Effector CD4-positive, alpha-beta T cell (primary cell): ENCODE measurements around the gene SMAD7.

Source experiments
- DNase-seq: peaks from one replicate; pipeline ENCODE4 v3.0.0-alpha.2; 2020

The SMAD7 gene

DNA sequence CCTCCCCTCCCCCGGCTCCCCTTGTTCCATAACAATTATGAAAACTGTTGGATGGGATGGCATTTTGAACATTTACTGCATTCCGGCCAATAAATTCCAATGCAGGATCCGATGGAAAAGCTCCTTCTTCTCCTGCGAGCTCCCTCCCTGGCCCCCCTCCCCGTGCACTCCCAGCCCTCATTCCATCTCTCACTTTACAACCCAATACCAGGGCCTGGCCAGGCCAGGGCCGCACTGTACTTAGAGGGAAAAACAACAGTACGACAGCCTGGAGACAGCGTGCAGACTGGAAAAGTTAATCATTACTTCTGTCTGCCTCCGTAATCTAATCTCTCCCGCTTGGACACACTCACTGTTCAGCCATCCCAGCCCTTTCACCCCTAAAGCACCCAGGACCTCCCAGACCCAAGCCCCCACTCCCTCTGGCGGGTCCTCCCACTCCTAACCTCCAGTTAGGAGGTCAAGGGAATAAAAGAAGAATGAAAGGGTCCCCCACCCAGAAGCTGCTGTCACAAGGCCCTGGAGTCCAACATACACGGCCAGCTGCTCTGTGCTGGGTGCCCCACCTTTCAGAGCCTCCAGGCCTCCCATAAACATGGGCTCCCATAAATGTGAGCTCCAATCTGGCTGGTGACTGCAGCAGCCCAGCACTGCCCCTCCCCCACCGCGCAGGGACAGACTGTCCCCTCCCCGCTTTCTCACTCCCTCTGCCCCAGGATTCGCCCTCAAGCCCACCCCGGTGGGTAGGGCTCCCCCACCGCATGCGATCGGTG, 20.6 kb downstream of the SMAD7 start:
- no peak for DNase-seq

DNA sequence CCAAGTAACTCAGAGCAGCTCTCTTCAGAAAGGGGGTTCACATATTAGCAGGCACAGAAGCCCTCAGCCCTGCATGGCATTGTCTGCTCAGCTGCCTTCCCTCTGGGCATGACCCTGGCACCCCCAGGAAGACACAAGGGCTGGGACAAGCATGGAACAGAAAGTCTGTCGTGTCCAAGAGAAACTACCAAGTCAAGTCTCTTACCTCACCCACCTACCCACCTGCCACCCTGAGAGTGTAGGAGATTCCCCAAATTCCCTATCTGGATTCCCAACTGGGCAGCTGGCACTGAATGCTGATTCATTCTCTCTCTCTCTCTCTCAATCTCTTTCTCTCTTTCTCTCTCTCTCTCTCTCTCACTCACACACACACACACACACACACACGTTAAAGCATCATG, 21.6 kb downstream of the SMAD7 start:
- no peak for DNase-seq

DNA sequence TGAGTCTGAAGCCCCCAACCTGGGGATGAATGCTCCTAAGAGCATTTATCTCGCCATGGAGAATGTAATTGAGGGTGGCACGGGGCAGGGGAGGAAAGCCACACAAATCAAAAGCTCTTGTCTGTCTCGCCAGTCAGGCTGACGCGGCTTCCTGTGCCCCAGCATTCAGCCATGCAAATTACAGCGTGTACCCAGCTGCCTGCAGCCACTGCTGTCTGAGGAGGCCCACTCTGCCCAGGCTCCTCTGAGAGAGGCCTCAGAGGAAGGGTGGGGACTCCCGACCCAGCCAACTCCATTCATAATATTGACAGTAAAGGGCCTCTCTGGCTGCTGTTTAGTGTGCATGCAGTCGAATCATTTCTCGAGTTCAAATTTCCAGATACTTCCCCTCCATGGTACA, 22.0 kb downstream of the SMAD7 start:
- DNase-seq = peak; percentile 79

DNA sequence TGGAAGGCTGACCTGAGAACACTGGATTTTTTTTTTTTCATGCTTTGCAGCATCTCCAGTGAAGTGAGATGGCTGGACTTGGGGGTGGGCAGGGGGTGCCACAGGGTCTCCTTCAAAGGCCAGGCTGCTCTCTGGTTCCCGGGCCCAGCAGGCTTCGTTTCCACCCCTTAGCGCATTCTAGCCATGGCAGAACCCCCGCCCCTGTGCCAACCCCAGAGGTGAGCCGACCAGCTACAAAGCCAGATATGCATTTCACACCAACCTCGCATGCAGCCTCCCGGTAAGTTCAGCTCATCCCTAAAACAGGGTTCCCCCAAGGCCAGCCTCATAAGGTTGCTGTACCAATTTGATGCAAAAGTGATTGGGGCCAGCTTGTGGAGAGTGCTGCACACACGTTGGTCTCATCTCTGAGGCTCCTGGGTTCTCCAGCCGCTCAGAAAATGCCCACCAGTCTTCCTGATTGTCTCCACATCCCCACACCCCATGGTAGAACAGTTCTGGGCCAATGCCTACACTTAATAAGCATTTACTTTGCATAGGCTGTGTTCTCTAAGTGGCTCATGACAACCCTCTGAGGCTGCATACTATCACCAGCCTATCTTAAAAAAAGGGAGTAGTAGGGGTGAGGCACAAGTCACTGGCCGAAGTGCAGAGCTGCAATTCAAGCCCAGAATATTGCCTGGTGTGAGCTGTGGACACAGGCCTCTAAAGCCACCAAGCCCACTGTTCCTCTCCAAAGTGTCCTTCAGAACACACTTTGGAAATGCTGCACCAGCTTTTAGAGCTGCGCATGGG, 23.3 kb downstream of the SMAD7 start:
- DNase-seq = no peak

DNA sequence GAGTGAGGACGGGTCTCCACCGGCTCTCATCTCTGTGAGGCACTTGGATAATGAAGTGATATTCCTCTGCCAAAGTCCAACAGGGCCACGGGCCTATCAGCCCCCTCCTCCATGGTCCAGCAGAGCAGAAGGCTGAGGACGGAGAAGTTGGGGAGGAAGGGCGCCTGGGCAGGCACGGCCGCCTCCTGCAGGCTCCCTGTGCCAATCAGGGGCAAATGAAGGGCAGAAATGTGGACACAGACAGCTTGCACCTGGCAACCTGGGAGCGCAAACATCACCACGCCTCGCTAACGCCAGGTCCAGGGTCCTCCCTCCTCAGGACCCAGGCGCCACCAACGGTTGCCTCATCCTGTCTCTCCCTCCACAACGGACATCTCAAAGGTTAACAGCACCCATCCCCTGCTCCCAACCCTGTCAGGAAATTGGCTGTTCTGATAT, 24.3 kb downstream of the SMAD7 start:
- DNase-seq = no peak

DNA sequence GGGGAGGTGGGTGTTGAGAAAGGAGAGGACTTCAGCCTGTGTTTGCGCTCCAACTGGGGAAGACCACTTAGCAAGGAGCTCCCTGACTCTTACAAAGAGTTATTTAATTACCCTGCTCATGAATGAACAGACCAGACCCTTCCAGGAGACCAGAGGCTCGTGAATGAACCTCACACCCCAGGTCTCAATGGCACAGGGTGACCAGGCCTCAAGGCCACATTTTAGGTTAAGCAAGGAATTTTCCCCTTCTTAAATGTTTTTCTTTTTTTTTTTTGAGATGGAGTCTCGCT, 25.3 kb downstream of the SMAD7 start:
- no peak for DNase-seq

DNA sequence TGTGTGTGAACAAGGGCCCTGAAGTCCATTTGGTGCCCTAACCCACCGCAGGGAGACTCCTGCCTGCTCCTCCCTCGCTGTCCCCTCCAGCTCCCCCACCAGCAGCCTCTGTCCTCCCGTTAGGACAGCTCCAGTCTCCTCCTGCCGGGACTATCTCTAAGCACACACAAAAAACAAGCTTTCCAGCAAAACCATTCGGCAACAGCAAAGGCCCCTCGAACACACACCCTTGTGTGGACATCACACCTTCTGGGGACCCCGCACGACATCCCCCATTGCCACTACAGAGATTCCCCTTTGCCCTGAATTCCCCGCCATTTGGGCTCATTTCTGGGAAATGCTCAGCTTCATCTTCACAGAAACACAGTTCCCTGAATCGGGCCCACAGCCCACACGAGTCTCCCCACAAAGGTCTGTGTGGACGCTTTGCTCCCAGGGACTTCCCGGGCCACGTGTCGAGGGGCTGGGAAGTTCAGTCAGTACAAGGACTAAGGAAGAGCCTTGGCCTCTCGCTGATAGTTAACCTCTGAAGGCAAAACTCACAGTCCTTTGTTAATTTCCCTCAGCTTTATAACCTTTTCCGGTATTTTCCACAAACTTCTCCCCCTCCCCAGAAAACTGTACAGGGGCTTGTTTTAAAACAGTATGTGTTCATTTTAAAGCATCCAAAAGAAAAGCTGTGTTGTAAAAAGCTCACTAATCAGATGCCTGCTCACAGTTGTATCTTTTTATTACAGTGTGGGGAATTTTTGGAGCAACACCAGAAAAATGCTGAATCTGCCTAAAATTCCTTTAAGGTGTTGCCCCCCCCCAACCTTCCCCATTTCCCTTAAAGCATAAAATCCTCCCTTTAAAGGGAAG, 25.9 kb downstream of the SMAD7 start:
- DNase-seq = no peak

DNA sequence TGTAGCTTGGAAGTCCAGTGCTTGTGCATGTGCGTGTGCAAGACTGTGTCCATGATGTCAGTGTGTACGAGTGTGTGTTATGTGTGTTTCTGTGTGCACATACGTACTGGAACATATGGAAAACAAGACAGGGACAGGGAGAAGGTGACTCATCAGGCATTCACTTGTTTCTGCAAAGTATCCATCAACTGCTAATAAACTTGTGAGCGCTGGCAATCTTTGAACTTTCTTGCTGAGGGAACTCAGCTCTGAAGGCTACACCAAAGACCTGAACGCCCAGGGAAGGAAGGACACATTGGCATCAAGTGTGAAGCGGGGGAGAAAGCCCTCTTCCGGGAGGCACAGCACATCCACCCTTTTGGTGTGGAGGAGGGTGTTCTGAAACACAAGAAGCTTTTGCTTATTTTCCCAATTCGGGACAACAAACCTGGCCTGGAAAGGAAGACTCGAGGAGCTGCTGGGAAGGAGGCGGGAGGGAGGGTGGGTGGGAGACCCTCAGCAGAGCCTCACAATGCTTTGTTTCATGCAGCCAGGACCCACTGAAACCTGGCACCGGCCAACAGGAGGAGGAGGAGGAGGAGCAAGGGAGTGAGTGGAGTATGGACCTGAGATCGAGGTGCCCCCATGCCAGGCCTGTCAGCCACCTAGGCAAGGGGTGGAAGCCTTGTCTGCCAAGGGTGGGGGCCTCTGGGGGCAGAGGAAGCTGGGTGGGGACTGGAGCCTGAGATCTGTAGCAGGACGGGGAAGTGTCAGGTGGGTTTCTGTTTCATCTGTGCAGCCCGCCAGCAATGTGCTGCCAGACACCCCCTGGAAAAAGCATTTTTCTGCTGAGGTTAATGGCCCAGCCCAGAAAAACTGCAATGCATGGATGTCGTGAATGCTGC, 26.8 kb downstream of the SMAD7 start:
- no peak for DNase-seq

DNA sequence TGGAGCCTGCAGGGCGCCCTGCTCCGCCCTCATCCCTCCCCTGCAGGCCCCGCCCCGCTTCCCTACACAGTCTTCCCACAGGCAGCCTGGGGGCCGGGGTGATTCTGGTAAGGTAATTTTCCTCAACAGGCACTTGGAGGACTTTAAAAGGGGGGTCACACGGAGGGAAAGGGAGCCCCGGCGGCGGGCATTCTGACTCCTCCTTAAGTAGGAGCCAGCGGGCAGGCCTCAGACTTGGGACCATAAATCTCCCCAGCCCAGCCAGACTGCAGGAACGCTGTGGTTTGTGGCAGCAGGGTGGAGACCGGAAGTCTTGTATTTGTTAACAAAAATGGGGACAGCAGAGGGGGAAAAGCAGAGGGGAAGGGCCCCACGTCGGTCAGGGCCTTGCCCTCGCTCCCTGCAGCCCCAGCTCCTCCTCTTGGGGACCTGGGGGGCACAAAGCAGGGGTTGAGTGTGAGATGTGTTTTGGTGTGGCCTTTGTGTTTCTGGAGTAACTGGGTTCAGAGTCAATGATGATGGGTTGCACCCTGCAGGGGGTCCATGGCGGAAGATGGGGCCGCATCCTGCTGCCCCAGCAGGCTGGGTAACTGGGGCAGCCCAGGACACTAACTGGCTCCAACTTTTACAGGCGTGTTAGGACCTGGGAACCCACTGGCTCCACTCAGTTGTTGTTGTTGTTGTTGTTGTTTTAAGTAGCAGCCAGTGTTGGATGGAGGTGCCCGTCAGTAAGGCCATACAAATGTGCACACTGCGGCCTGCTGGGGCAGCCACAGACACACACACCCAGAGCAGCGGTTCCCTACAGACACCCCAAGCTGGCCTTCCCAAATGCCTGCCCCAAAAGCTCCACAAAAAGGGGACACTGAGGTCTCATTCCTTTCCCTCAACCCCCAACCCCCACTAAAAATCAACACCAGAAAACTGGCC, 27.7 kb downstream of the SMAD7 start:
- DNase-seq = no peak

DNA sequence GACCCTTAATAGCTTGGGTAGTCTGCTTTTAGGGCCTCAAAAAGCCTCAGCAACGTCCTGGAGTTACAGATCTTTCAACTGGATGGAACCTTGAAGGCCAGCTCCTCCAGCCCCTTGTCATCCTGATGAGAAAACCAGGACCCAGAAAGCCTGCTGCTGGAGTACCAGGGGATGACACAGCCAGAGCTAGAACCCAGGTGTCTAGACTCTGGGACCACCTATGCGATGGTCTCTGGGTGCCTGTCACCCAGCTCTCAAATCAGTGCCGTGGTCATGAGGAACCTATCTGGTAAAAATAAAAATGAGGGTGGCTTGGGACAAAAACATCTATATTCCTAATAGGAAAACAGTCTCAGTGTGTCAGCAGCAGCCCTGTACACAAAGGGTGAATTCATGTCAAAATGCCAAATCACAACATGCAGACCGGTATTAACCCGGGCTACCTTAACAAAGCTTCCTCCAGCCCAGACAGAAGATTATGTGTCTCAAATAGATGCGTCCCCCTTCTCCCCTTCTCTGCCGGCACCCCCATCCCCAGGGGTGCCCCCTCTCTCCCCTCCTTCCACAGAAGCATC, 28.5 kb downstream of the SMAD7 start:
- DNase-seq = no peak

DNA sequence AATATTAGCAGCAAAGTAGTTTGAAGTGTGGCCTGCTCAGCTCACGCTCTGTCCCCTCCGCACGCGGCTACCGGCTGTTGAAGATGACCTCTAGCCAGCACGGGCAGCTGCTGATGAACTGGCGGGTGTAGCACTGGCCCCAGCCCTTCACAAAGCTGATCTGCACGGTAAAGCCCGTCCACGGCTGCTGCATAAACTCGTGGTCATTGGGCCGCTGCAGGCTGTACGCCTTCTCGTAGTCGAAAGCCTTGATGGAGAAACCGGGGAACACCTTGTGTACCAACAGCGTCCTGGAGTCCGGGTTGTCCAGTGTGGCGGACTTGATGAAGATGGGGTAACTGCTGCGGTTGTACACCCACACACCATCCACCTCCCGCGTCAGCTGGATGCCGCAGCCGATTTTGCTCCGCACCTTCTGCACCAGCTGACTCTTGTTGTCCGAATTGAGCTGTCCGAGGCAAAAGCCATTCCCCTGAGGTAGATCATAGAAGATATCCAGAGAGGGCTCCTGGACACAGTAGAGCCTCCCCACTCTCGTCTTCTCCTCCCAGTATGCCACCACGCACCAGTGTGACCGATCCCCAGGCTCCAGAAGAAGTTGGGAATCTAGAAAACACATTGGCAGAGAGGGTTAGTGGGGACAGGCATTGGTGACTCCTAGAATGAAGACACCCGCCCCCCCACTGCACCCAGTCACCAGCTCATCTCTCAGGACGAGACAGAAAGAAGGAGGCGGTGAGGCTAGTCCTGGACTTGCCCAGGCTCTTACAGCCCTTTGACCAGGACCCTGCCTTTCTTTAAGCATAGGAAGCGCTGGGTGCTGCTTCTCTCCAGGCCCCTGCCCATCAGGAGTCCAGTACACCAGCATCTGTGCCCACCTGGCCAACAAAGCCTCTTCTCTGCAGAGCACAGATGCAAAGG, 29.2 kb downstream of the SMAD7 start:
- DNase-seq = peak; percentile 1

DNA sequence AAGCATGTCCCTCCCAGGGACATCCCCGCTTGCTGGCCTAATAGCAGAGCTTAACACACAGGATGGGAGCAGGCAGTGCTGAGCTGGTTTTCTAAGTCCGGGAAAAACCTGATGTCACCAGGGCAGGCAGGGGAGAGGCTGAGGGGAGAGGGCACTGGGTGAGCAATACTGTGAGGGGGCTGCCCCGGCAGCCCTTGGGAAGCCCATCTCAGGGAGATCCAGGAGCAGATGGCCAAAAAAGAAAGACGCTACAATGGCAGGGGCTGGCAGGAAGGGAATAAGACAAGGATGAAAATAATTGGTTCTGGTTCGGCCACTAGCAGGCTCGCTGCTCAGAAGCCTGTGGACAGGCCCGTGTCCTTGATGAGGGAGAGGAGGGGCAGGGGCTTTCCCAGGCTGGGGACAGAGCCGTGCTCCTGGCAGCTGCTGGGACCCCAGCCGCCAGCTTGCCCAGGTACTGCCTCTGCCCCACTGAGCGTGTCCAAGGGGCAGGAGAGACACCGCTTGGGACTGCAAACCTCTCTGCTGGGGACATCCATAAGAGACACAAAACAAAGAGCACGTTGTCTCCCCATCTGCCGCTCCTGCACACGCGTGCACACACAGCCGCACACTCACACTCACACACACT, 30.2 kb downstream of the SMAD7 start:
- DNase-seq = no peak

DNA sequence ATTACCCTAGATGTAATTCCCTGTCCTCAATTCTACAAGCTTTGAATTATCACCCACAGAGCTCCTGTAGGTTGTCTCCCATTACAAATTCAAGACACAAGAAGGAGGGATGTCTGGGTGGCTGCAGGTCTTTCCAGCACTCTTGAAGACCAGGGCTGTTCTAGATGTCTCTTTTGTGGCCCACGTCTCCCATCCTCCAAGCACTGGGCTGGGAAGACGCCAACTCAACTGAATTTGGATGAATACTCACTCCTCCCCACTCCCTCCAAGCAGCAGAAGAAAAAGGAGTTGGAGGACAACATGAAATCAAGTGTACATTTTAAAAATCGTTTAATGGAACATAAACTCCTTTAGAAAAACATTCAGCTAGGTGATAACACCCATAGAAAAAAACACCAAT, 31.2 kb downstream of the SMAD7 start:
- DNase-seq = no peak

DNA sequence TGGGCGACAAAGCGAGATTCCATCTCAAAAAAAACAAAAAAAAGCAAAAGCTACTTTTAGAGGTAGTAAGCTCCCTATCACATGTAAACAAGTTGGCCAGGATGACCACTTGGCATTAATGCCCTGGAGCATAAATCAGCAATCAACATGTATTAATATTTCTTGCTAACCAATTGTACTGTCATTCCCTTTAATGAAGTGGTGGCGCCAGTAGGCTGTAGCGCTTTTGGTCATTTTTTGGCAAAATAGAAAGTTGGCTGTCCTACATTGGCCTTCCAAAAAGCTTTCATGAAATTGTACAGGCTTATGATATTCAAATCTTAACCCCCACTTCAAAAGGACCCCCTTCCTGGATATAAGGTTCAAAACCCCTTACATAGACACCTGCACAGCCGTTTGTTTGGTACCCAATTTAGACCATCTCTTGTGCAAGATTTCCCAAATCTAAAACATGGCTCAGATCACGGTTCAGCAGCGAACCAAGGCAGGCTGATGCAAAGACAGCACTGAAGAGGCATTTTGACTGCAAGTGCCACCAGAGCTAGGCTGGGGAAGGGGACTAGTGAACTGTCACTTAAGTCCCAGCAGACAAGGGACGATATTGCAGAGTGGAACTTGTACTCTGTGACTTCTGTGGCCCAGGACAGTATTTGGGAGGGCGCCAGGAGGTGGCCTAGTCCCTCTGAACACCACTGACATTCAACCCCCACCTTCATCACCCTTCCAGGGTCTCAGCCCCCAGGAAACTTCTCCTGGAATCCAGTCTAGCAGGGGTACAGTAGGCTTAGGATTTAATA, 31.9 kb downstream of the SMAD7 start:
- DNase-seq = no peak

DNA sequence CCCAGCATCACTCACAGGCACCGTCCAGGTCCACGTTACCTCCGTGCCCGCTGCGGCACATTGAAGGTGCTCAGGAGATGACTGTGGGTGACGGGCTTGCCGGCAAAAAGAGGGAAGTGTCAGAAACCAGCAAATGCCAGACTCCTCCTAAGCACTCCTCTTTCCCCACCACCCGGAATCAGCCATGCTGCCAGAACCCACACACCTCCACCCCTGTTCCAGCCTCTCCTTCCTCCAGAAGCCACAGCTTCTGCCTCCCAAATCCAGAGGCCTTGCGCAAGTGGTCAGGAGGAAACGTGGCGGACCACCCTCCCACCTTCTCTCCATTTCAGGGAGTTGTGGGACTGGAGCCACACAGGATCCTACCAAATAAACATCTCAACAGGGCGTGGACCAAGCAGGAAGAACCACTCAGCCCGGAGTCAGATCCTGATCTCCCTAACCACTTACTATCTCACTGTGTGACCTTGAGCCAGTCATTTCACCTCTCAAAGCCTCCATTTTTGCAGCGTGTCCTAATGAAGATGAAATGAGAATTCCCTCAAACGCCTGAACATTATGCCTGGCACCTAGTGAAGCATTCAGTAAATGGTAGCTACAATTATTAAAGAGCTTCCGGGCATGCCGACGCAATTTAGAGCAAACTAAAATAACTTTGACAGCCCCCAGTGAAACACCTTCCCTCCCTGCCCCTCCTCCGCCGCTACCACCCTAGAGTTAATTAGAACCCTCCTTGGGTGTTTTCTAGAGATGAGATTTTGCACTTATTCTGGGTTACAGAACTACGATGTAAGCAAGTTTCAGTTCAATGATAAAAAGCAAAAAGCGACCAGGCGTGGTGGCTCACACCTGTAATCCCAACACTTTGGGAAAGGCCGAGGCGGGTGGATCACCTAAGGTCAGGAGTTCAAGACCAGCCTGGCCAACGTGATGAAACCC, 32.9 kb downstream of the SMAD7 start:
- DNase-seq = no peak

DNA sequence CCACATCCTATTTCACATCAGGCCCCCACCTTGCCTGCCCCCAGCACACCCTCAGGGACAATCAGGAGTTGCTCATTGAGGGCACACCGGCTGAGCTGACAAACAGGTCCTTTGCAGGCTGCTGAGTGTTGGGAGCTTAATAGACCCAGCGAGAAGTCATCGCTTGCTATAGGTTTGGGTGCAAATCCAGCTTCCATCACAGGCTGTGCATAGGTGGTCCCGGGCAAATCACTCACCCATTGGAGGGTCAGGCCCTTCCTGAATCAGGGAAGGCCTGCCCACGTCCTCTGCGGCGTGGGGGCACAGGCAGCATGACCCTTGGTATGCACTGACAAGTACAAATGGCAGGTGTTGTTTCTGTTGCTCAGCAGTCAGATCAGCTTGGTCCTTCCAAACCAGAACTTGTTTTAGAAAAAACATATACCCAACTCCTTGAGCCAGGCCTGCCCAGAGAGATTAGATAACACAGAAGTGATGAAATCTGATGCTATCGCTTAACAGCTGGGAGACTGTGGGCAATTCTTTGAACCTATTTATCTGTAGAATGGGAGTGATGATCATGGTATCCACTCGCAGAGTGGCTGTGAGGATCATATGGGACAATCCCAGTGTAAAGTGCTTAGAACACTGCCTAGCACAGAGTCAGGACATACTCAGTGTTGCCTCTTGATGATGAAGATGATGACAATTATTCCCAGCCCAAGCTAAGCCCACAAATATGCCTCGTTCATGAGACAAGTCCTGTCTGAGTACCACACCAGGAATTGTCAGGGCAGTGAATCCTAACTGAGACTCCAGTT, 34.9 kb downstream of the SMAD7 start:
- DNase-seq = no peak
